G401 (cell line): ENCODE results near the gene TMEM192. TPM values are rescaled to one million over a fixed set of nuclear protein-coding genes. Genes with fewer than 3 reads are reported as not detected.
"Not testable (repeated sequence)": the region's sequence is repeated elsewhere in the genome, so short reads cannot be mapped to it uniquely, and the experiment has no call there.

Experiments
- DNase-seq: peaks from one replicate; pipeline ENCODE4 v3.0.0-alpha.2; 2015; ENCODE audit warnings: low spot score
- in situ Hi-C: cut with HindIII; loops from 2 replicates; pipeline ENCODE4 v1.10.0; 2016; ENCODE audit warnings: low sequenced_read_pairs, mixed read lengths
- total RNA-seq: library from RNA; depleted of rRNA; stranded (reverse); fragments of >200 nt; shearing (Covaris generic); gene quantifications from 2 replicates; pipeline ENCODE4 v1.2.3, GENCODE V29; 2014

TMEM192 gene
- total RNA-seq, 1 experiment from 2014 or later: 17.5 TPM

GRCh38 chr4:165101641-165102040 is 11.0 kb downstream of the TMEM192 start:
- DNase-seq: no peak

GRCh38 chr4:165096776-165097175 is 15.9 kb downstream of the TMEM192 start:
- DNase-seq: peak; percentile 21
- in situ Hi-C loops: no loop called here

More at GRCh38 chr4:165101641-165102040, 11.0 kb downstream of the TMEM192 start:
- in situ Hi-C loops: no loop called here

- in situ Hi-C loops: no loop called here
- no peak for DNase-seq
Measured at GRCh38 chr4:165095291-165095690, 17.4 kb downstream of the TMEM192 start.

- in situ Hi-C loops: no loop called here
- no peak for DNase-seq
Measured at GRCh38 chr4:165094873-165095272, 17.8 kb downstream of the TMEM192 start.

GRCh38 chr4:165092187-165092586 is 20.5 kb downstream of the TMEM192 start:
- in situ Hi-C loops, DNase-seq: not testable (repeated sequence)

- DNase-seq: peak; percentile 64
- in situ Hi-C loops: no loop called here
Measured at GRCh38 chr4:165088366-165088765, 24.3 kb downstream of the TMEM192 start.

- DNase-seq: no peak
- in situ Hi-C loops: no loop called here
Measured at GRCh38 chr4:165085946-165086345, 26.7 kb downstream of the TMEM192 start.

- DNase-seq, in situ Hi-C loops: not testable (repeated sequence)
Measured at GRCh38 chr4:165084787-165085186, 27.9 kb downstream of the TMEM192 start.

- in situ Hi-C loops: no loop called here
- DNase-seq: peak; percentile 72
Measured at GRCh38 chr4:165079476-165079875, 33.2 kb downstream of the TMEM192 start.

GRCh38 chr4:165077034-165077578 is 35.6 kb downstream of the TMEM192 start:
- in situ Hi-C loops: no loop called here

GRCh38 chr4:165073346-165073745 is 39.3 kb downstream of the TMEM192 start:
- DNase-seq, in situ Hi-C loops: not testable (repeated sequence)

More at GRCh38 chr4:165077034-165077578, 35.6 kb downstream of the TMEM192 start:
- no peak for DNase-seq

- in situ Hi-C loops: no loop called here
- no peak for DNase-seq
Measured at GRCh38 chr4:165070560-165070959, 42.1 kb downstream of the TMEM192 start.

- DNase-seq: no peak
- in situ Hi-C loops: no loop called here
Measured at GRCh38 chr4:165060938-165061337, 51.7 kb downstream of the TMEM192 start.

GRCh38 chr4:165059386-165059785 is 53.3 kb downstream of the TMEM192 start:
- in situ Hi-C loops: no loop called here
- no peak for DNase-seq

GRCh38 chr4:165058666-165059065 is 54.0 kb downstream of the TMEM192 start:
- DNase-seq: no peak
- in situ Hi-C loops: no loop called here

- in situ Hi-C loops: no loop called here
Measured at GRCh38 chr4:165055601-165056000, 57.1 kb downstream of the TMEM192 start.

GRCh38 chr4:165053645-165054044 is 59.0 kb downstream of the TMEM192 start, which contains the start of gene TRIM75:
Gene TRIM75 (plus strand): TSS chr4:165053866. CDS start chr4:165059148, 5,282 bp downstream.
- in situ Hi-C loops: no loop called here
- no peak for DNase-seq

More at GRCh38 chr4:165055601-165056000, 57.1 kb downstream of the TMEM192 start:
- no peak for DNase-seq

- no peak for DNase-seq
- in situ Hi-C loops: no loop called here
Measured at GRCh38 chr4:165052627-165053026, 60.0 kb downstream of the TMEM192 start.

GRCh38 chr4:165048170-165048569 is 64.5 kb downstream of the TMEM192 start:
- DNase-seq: no peak
- in situ Hi-C loops: no loop called here

- in situ Hi-C loops: no loop called here
- no peak for DNase-seq
Measured at GRCh38 chr4:165031436-165032211, 81.0 kb downstream of the TMEM192 start, which contains the start of gene TRIM60. Gene TRIM60 (plus strand): TSS chr4:165031999. CDS start chr4:165040073, 8,074 bp downstream.
